HUES6 (cell line): ENCODE data around the gene MEN1.
A peak's percentile ranks its signal among the peaks of the same experiment; 100 is the strongest.
"Not testable (repeated sequence)": the region's sequence is repeated elsewhere in the genome, so short reads cannot be mapped to it uniquely, and the experiment has no call there.

Experiments used
- H3K27ac ChIP-seq: 2 replicates; pipeline ENCODE4 v1.7.0; 2013; ENCODE audit warnings: low read depth, mild to moderate bottlenecking, low read length, inconsistent platforms
- H3K27me3 ChIP-seq: 2 replicates; pipeline ENCODE4 v1.6.1; 2013; ENCODE audit warnings: low read length; ENCODE audit not compliant: control insufficient read depth, insufficient read depth
- H3K36me3 ChIP-seq: 2 replicates; pipeline ENCODE4 v1.6.1; 2013; ENCODE audit warnings: low read length; ENCODE audit not compliant: control insufficient read depth, insufficient read depth
- H3K4me1 ChIP-seq: 2 replicates; pipeline ENCODE4 v1.6.1; 2013; ENCODE audit warnings: low read length; ENCODE audit not compliant: control insufficient read depth, insufficient read depth
- H3K4me3 ChIP-seq: 2 replicates; pipeline ENCODE4 v1.5.1; 2013; ENCODE audit warnings: low read depth, low read length
- H3K9ac ChIP-seq: one replicate; pipeline ENCODE4 v1.6.1; 2013; ENCODE audit warnings: mild to moderate bottlenecking, low read length
- H3K9me3 ChIP-seq: 2 replicates; pipeline ENCODE4 v1.6.1; 2013; ENCODE audit warnings: low read depth, low read length; ENCODE audit not compliant: control insufficient read depth, insufficient read depth

The MEN1 gene

DNA sequence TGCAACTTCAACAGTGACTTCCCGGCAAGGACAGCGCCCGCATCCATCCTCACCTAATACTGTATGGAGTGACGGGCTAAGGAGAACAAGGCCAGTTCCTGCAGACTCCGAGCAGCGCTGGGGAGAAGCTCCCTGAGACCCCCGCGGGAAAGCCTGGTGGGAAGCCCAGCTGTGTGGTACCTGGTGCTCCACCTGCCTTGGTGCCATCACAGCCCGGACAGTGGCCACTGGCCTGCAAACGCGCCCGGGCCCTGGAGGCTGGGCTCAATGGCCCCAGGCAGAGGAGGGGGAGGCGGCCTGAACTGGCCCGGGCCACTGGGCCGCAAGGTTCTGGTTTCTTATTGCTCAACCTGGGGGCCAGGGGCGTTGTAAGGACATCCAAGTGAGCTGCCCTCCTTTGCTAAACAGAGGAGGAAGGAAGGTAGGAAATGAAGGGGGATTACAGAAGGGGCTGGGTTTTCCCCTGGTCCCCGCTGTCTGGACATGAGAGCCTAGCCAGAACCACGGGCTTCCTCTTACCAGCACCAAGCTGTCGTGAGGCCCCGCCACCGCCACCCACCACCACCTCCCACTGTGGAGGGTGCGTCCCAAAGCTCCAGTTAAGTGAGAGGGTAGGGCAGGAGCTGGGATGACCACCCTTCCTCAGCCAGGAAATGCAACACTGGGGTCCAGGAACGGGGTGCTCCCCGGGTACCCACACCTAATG lies 42.6 kb upstream of the MEN1 start:
- peaks cover 46% of the 10 kb centered on the region for H3K4me1 ChIP-seq
- peaks cover 10% of the 10 kb centered on the region for H3K36me3 ChIP-seq
- H3K27me3 ChIP-seq, result no peaks in the 10 kb centered on the region
- H3K27ac ChIP-seq, result no peak overlapping the region
- H3K4me3 ChIP-seq, result no peak overlapping the region
- no peak overlapping the region for H3K9ac ChIP-seq
- no peaks in the 10 kb centered on the region for H3K9me3 ChIP-seq

DNA sequence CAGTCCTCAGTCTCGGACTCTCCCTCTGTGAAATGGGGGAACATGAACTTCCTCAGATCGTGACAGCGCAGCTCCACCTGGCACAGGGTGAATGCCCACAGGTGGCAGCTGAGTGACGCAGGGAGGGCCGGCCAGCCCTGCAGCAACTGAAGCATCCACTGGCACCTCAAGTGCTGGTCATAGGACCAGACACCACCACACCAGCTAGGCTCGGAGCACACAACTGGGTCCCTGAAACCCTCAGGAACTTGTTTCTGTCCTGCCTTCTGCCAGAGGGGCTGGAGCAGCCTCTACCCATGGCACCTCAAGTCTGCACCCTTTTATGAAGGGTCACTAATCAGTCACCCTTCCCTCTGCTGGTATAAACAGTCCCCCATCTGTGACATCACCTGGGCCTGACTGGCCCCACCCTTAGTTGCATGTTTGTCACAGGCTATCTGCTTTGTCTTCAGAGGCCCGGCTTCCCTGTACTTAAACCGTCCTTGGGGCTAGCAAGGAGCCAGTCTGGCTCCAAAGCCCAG lies 41.5 kb upstream of the MEN1 start:
- Histone ChIP-seq H3K27me3 (no peaks in the 10 kb centered on the region), H3K9me3 (no peaks in the 10 kb centered on the region), H3K4me3 (no peak overlapping the region), H3K9ac (no peak overlapping the region), H3K4me1 (peaks cover 46% of the 10 kb centered on the region), H3K27ac (no peak overlapping the region), H3K36me3 (peaks cover 10% of the 10 kb centered on the region)

DNA sequence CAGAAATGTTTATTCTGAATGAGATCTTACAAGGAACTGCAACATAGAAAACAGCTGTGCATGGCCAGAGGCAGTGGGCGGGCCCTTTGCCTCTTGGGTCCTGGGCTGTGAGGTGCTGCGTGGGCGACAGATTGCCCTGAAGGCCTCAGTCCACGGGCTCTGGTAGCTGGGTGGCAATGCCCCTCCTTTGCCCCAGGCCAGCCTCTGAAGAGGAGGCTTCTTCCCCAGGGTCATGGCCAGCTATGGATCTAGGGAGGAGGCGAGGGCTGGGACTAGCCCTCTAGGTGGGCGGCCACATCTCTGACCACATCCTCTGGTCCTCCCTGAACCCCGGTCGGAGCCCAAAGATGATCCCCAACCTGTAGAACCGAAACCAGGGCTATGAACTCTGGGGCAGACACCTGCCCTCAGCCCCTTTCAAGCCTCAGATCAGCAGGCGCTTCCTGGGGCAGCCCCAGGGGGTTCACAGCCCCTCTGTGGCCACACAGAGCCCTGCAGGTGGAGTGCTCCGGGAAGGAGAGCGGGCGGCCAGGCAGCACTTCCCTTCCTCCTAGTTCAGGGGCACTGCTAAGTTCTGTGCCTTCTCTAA lies 40.7 kb upstream of the MEN1 start:
- no peak overlapping the region for H3K4me3 ChIP-seq
- no peak overlapping the region for H3K27ac ChIP-seq
- peaks cover 10% of the 10 kb centered on the region for H3K36me3 ChIP-seq
- H3K9ac ChIP-seq, result no peak overlapping the region
- peaks cover 38% of the 10 kb centered on the region for H3K4me1 ChIP-seq
- no peaks in the 10 kb centered on the region for H3K9me3 ChIP-seq
- H3K27me3 ChIP-seq, result no peaks in the 10 kb centered on the region

DNA sequence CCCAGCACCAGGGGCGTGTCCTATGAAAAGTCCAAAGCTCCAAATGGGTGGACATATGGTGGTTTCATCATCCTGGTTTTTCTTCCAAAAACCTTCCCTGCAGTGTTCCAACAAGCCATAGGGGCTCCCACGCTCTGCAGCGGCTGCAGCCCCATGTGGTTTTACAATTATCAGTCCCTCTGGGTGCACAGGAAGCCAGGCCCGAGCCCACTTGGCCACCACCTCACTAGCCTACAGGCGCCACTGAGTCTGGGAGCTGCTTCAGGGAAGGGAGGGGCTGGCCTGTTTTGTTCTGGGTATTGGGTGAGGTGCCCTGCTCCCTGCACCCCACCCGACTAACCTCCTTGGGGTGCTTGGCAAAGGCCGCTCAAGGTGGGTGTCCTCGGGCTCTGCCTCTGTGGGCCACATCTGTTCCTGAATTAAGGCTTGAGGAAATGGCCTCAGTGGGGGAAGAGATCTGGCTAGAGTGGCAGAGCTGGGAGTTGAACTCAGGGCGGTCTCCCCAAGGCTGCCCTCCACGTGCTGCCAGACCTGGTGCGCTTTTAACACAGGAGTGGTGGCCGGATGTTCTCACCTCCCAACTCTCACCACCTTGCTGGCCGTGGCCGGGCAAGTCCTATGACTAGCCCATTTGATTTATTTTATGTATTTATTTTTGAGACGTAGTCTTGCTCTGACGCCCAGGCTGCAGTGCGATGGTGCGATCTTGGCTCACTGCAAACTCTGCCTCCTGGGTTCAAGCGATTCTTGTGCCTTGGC lies 39.4 kb upstream of the MEN1 start:
- peaks cover 30% of the 10 kb centered on the region for H3K4me1 ChIP-seq
- H3K27ac ChIP-seq, result no peak overlapping the region
- no peaks in the 10 kb centered on the region for H3K9me3 ChIP-seq
- H3K9ac ChIP-seq, result no peak overlapping the region
- H3K4me3 ChIP-seq, result no peak overlapping the region
- no peaks in the 10 kb centered on the region for H3K27me3 ChIP-seq
- H3K36me3 ChIP-seq, result peaks cover 10% of the 10 kb centered on the region

DNA sequence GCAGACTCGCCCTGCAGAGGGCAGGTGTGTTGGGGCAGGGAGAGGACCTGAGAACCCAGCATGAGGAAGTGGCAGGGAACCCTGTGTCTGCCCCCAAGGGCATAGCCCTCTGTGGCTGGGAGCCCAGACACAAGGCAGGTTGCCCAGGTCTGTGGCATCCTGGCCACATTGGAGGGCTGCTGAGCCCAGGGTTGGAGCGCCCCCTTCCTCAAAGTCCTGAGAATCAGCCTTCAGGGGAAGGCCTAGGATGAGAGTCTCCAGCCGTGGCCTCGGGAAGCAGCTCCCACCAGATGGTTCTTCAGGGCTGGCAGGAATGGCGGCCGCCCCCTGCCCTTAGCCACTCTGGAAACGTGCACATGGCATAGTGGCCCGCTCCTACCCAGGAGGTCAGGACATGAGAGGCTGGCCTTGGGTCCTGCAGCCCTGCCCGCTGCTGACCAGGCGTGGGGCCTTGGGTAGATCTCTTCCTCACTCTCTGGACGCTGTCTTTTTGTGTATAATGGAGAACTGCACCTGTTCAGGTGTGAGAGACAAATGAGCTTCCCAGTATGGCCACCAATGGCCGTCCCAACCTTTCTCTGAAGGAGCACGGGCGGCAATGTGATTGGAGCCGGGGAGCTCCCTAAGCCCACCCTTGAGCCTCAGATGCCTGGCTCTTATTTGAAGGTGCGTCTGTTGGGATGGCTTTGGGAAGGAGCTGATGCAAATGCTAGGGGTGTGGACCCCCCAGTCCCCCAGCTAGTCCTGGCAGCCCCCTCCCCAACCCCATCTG lies 38.7 kb upstream of the MEN1 start:
- Histone ChIP-seq H3K27ac (no peak overlapping the region), H3K4me1 (peaks cover 26% of the 10 kb centered on the region)

DNA sequence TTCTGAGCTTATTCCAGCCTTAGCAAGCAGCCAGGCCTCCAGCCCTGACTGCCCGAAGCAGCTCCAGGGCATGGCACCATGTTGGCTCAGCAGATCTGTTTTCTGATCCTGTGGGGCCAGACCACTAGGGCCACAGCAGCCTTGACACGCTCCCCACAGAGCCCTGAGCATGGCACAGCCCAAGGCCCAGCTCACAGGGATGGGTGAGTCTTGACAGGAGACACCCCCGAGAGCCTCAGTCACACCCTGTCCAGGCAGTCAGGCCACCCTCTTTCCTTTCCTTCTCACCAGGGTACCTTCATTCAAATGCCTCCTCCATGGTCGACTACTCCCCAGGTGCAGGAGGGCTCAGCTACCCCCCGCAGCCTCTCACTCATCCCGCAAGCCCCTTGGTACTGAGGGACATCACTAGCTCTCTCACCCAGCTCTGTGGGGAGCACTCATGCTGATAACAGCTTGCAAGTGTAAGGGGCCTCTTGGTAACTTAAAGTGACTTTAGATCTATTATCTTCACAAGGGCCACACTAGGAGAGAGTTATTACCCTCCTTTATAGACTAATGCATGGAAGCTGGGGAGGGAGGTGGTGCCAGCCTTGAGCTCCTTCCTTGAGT lies 38.0 kb upstream of the MEN1 start:
- Histone ChIP-seq H3K27me3 (no peaks in the 10 kb centered on the region), H3K9me3 (no peaks in the 10 kb centered on the region), H3K4me1 (peaks cover 28% of the 10 kb centered on the region), H3K36me3 (no peaks in the 10 kb centered on the region), H3K9ac (no peak overlapping the region), H3K27ac (no peak overlapping the region), H3K4me3 (no peak overlapping the region)

More for the DNA sequence above, 38.7 kb upstream of the MEN1 start:
- Histone ChIP-seq H3K4me3 (no peak overlapping the region), H3K36me3 (0 out of 2 replicates have a peak, but pooled peaks cover 4% of the 10 kb centered on the region), H3K27me3 (no peaks in the 10 kb centered on the region), H3K9me3 (no peaks in the 10 kb centered on the region), H3K9ac (no peak overlapping the region)

DNA sequence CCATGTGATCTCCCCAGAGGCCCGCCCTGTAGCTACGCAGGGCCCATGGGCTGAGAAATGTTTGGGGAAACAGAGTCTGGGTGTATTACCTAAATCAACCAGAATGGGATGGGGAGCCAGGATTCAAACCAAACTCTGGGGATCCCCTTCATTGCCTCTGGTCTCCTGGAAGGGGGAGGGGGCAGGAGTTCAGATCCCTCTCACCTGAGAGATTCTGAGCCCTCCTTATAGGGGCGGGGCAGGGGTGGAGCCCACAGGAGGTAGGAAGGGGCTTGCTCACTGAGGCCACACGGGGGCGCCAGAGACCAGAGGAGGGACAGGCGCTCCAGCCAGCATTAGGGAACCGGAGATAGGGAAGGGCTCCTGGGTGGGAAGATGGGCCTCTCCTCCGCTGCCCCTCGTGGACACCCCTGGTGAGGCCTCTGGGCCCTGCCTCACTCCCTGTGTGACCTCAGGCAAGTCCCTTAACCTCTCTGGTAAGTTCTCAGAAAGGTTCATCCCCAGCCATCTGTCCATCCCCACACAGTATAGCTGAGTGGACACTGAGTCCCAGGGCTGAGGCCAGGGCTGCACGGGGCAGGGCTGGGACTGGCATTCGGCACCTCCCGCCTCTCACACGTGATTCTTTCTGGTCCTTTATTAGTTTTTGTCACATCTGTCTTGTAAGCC lies 36.8 kb upstream of the MEN1 start:
- Histone ChIP-seq H3K27ac (no peak overlapping the region), H3K27me3 (no peaks in the 10 kb centered on the region), H3K9me3 (no peaks in the 10 kb centered on the region), H3K36me3 (no peaks in the 10 kb centered on the region), H3K4me1 (peaks cover 40% of the 10 kb centered on the region), H3K9ac (no peak overlapping the region), H3K4me3 (no peak overlapping the region)

DNA sequence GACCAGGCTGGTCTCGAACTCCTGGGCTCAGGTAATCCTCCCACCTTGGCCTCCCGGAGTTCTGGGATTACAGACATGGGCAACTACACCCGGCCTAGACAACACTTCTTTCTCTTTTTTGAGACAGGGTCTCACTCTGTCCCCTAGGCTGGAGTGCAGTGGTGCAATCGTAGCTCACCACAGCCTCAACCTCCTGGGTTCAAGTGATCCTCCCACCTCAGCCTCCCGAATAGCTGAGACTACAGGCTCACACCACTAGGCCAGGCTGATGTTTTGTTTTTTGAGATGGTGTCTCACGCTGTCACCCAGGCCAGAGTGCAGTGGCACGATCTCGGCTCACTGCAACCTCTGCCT lies 35.4 kb upstream of the MEN1 start:
- peaks cover 33% of the 10 kb centered on the region for H3K4me1 ChIP-seq
- H3K36me3 ChIP-seq, H3K4me3 ChIP-seq, H3K9ac ChIP-seq, H3K27ac ChIP-seq, H3K27me3 ChIP-seq, H3K9me3 ChIP-seq: not testable (repeated sequence)

DNA sequence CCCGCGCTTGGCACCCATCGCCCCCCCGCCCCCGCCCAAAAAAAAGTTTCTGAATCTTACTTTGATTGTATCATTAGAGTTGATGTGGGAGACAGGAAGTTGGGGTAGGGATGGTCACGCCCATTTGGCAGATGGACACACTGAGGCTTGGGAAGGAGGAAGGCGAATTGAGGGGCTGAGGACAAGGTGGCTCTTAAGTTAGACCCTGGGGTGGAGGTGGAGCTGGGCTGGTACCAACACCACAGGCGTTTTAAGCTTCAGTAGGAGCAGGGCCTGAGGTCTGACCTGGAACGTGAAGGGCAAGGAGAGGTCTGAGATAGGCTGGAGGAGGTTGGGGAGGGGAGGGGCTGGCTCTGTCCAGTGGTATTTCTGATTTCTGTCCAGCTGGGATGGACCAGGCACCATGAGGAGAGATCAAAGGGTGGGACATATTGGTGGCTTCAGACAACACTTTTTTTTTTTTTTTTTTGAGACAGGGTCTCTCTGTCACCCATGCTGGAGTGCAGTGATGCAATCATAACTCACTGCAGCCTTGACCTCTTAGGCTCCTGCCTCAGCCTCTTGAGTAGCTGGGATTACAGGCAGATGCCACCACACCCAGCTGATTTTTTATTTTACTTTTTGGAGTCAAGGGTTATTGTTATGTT lies 34.9 kb upstream of the MEN1 start:
- Histone ChIP-seq H3K9ac (peak overlapping the region; percentile 47), H3K4me3 (peak overlapping the region; percentile 84), H3K27ac (no peak overlapping the region), H3K27me3 (no peaks in the 10 kb centered on the region), H3K36me3 (0 out of 2 replicates have a peak, but pooled peaks cover 3% of the 10 kb centered on the region), H3K4me1 (peaks cover 33% of the 10 kb centered on the region), H3K9me3 (no peaks in the 10 kb centered on the region)
